Endometrial microvascular endothelial cells (primary cell): ENCODE data around the gene WDR53. TPM values are rescaled to one million over a fixed set of nuclear protein-coding genes. Genes with fewer than 3 reads are reported as not detected.
"Not testable (repeated sequence)": the region's sequence is repeated elsewhere in the genome, so short reads cannot be mapped to it uniquely, and the experiment has no call there.

Experiments used
- in situ Hi-C: cut with HindIII; loops from 2 replicates; pipeline ENCODE4 v1.10.0; 2017; ENCODE audit warnings: low sequenced_read_pairs, low pct_unique_long_range_greater_than_20kb; ENCODE audit errors: inconsistent ontology term
- total RNA-seq: library from RNA; depleted of rRNA; stranded (reverse); fragments of >200 nt; gene quantifications from one replicate; pipeline ENCODE4 v1.2.3, GENCODE V29; 2015; ENCODE audit errors: inconsistent ontology term

The WDR53 gene
- total RNA-seq, 1 donor from 2014 or later = 11.5 TPM

DNA sequence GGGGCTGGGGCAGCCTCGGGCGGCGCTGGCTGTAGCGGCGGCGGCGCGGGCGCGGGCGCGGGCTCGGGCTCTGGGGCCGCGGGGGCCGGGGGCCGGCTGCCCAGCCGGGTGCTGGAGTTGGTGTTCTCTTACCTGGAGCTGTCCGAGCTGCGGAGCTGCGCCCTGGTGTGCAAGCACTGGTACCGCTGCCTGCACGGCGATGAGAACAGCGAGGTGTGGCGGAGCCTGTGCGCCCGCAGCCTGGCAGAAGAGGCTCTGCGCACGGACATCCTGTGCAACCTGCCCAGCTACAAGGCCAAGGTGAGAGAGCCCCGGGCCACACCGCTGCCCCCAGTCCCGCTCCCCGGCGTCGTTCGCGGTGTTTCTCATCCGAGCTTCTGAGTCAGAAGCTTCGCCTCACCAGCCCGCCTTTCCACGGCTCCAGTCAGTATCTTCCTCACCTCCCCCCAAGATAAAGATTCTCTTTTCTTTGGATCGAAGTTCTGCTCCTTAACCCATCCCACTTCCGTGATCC is 706 bp upstream of the WDR53 start:
- in situ Hi-C loops = no loop called here

DNA sequence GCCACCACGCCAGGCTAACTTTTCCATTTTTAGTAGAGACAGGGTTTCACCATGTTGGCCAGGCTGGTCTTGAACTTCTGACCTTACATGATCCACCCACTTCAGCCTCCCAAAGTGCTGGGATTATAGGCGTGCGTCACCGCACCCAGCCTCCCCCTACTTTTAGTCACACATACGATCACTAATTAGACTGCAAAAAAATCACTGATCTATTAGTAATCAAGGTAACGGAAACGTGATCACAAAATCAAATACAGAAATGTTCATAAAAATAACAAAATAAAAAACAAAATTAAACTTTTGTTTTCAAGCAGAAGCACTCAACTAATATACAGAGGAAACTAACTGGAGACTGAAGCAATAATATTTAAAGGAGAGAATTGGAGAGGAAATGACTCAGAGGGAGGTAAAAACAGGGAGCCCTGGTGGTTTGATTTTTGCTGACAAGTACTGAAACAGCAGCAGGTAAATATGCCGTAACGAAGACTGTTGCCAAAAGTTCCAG is 4.6 kb downstream of the WDR53 start:
- in situ Hi-C loops = no loop called here

DNA sequence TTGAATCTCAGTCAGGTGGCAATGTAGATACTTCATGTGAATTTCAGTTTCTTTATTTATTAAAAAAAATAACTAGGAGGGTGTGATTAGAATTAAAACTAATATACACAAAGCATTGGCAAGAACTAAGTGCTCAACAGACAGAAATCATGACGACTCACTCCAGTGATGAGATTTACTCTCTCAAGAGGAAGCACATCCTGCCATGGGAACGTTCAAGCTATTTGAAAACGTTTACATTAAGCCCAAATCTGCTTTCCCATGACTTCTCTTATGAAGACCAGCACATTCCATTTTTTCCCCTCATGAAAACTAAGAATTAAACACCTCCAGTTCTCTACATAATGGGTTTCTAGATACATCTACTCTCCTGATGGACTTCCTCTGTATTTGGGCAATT is 8.5 kb downstream of the WDR53 start:
- in situ Hi-C loops = no loop called here

DNA sequence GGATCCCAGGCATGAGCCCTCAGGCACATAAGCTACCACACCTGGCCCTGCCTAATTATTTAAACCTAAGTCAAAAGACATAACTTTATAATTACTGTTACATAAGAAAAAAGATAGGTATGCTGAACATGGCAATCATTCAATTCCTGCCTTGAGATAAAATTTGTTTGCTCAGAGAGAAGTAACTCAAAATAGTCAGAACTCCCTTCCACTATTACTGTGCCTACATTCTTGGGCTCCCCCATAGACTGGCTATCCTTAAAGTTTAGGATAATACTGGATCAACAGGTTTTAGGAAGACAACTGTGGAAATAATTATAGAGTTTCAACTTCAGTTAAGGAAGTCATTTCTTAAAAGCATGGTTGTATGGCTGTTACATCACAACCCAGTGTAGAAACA is 9.9 kb downstream of the WDR53 start:
- in situ Hi-C loops = no loop called here

DNA sequence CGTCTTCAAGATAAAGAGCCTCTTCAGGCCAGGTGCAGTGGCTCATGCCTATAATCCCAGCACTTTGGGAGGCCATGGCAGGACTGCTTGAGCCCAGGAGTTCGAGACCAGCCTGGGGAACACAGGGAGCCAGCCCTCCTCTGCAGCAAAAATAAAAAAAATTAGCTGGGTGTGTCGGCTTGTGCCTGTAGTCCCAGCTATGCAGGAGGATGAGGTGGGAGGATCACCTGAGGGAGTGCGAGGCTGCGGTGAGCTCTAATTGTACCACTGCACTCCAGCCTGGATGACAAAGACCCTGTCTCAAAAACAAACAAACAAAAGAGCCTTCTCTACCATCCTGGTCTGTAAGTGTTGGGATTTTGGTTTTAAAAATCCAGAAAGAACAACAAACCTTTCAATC is 11.1 kb downstream of the WDR53 start:
- in situ Hi-C loops = no loop called here

DNA sequence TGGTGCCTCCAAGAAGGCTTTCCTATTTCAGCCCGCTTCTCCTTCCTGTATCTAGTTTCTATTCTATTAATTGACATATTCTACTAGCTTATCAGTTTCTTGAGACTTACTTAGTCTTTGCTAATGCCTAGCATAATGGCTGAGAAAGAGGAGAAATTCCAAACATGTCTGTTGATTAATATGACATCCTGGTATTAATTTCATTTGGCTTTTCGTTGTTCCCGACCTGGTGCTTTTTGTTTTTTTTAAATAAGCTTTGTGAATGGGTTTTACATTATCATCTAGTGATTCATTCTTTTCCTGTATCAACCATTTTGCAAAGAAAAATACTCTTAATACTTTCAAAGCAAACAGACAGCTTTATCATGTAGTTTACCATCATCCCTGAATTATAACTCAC is 13.1 kb downstream of the WDR53 start:
- in situ Hi-C loops = no loop called here

DNA sequence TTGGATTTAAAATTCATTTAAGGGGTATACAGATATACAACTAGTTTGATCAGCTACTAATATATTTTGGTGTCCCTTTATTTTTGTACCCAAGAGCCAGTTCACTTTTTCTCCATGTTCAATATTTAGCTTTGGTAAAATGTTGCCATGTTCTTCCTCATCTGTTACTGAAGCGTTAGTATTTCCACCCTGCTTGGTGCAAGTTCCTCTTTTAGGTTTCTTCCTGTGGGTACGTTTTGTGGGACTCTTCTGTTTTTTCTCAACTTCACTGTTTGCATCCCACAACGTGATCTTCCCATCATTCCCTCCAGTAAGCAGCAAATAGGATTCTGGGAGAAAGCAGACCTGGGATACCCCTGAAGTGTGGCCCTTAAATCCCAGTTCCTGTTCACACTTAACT is 14.1 kb downstream of the WDR53 start:
- in situ Hi-C loops = no loop called here

DNA sequence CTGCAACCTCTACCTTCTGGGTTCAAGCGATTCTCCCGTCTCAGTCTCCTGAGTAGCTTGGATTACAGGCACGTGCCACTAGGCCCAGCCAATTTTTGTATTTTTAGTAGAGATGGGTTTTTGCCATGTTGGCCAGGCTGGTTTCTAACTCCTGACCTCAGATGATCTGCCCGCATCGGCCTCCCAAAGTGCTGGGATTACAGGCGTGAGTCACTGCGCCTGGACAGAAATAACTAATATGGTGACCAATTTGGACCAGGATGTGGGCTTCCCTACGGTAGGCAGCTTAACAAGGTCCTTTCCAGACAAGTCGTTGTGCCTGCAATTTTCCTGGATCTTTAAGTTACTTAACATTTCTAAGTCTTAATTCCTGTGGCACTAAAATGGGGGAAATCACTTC is 14.8 kb downstream of the WDR53 start:
- in situ Hi-C loops = no loop called here

DNA sequence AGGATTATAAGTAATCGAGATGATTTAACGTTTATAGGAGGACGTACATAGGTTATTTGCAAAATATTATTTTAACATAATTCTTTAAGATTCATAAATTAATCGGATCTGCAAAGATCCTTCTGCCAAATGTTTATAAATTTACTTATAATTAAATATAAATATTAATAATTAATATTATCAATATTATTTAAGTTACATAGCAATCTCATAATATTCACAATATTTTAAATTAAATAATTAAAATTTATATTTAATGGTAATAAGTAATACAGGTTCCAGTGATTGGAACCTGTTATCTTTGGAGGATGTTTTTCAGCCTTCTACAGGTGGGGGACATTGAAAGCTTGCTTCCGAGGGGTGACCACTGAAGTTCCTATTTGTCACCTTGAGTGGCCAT is 16.1 kb downstream of the WDR53 start:
- in situ Hi-C loops = no loop called here

DNA sequence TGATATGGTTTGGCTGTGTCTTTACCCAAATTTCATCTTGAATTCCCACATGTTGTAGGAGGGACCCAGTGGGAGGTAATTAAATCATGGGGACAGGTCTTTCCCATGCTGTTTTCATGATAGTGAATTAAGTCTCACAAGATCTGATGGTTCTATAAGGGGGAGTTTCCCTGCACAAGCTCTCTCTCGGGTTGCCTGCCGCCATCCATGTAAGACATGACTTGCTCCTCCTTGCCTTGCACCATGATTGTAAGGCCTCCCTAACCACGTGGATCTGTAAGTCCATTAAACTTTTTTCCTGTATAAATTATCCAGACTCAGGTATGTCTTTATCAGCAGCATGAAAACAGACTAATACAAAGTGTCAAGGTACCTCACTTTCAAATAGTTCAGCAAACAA is 18.2 kb downstream of the WDR53 start:
- in situ Hi-C loops = not testable (repeated sequence)

DNA sequence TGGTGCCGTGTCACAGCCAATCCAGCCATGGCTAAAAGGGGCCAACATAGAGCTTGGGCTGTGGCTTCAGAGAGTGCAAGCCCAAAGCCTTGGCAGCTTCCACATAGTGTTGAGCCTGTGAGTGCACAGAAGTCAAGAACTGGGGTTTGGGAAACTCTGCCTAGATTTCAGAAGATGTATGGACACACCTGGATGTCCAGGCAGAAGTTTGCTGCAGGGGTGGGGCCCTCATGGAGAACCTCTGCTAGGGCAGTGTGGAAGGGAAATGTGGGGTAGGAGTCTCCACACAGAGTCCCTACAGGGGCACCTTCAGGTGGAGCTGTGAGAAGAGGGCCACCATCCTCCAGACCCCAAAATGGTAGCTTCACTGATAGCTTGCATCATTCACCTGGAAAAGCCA is 19.0 kb downstream of the WDR53 start:
- in situ Hi-C loops = not testable (repeated sequence)

DNA sequence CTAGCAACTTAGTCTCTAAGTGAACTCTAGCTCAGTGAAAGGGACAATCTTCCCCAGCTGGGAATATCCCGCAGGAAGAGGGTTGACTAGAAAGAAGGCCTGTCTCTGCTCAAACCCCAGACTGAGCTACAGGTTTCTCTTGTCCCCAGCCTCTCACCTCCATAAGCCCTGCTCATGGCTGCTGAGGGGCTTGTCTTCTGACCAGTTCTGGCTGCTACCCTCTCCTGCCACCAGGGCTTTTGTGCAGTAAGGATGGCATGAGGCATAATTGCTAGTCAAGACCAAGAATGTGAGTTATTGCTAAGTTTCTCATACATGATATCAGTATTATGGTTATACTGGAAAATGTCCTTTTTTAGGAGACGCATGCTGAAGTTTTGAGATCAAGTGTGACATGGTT is 21.3 kb downstream of the WDR53 start:
- in situ Hi-C loops = no loop called here

DNA sequence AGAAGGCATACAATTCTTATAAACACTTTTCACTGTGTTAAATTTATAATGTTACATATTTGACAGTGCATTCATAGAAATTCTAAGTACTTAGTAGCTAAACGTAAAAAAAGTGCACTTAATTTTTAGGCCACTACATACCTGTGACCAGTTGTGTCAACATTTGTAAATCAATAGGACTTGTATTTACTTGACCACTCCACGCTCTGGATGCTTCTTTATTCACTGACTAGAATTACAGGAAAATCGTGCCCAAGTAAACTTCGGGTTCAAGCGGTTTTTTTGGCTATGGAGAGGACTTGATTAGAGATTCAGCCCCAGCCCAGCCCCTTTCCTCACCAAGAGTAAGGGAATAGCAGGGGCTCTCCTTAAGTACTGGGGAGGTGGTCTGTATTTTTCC is 21.8 kb downstream of the WDR53 start:
- in situ Hi-C loops = no loop called here

DNA sequence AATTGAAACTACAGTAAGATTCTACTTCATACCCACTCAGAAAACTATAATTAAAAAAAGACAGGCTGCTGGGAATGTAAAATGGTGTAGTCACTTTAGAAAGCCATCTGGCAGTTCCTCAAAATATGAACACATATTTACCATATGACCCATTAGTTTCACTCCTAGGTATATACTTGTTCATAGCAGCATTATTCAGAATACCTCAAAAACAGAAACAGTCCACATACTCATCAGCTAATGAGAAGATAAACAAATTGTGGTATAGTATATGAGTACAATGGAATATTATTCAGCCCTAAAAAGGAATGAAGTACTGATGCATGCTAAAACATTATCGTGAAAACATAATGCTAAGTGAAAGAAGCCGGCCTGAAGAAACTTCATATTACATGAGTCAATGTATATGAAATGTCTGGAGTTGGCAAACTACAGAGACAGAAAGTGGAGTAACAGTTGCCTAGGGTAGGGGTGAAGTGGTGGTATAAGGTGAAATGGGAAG is 23.8 kb downstream of the WDR53 start:
- in situ Hi-C loops = no loop called here

DNA sequence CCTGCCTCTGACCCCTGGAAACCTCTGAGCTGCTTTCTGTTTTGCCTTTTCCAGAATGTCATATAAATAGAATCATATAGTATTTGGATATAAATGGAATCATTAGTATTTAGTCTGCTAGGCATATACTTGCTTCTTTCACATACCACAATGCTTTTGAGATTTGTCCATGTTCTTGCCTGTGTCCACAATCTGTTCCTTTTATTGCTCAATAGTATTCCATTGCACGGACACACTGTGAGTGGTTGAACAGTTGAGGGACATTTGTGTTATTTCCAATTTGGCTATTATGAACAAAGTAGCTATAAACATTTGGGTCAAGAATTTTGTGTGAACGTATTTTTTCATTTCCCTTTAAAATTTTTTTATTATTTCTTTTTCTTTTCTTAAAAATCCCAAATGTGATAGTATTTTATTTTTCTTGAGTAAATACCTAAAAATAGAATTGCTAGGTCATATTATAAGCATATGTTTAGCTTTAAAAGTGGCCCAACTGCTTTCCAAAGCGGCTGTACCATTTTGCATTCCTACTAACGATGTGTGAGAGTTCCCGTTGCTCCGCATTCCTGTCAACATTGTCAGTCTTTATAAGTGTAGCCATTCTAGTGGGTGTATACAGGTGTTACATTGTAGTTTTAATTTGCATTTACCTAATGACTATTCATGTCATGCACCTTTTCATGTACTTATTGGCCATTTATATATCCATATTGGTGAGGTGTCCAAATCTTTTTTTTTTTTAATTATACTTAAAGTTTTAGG is 26.5 kb downstream of the WDR53 start:
- in situ Hi-C loops = no loop called here

DNA sequence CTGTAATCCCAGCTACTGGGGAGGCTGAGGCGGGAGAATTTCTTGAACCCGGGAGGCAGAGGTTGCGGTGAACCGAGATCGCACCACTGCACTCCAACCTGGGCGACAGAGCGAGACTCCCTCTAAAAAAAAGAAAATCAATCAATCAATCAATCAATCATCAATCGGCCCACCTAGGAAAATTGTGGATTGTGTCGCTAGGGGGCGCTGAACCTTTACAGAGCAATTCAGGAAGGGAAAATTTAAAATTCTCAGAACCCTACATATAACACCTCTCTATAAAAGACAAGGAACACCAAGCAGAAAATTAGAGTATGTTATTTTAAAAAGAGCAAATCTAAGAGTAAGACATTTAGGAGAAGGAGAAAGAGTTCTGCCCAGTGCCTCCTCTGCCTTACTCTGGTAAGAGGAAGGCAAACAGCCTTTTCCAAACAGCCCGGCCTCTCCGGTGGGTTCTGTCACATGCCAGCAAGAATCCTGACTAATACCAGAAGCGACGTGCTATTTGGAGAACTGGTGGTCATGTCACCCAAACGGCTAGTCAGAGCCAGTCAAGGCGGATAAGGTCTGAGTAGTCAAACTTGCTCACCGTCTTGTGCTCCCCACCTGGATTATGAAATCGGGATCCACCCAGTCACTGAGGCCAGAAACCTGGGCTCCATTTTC is 30.9 kb downstream of the WDR53 start:
- in situ Hi-C loops = no loop called here

DNA sequence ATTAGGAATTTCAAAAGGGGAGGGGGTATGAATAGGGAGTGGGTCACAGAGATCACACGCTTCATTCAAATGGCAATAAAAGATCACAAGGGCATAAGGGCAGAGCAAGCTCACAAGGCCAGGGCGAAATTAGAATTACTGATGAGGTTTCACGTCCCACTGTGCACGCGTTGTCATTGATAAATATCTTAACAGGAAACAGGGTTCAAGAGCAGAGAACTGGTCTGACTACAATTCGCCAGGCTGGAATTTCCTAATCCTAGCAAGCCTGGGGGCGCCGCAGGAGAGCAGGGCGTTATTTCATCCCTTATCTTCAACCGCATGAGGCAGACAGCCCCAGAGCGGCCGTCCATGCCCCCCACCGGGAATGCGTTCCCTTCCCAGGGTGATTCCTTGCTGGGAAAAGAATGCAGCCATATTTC is 35.1 kb downstream of the WDR53 start:
- in situ Hi-C loops = no loop called here

DNA sequence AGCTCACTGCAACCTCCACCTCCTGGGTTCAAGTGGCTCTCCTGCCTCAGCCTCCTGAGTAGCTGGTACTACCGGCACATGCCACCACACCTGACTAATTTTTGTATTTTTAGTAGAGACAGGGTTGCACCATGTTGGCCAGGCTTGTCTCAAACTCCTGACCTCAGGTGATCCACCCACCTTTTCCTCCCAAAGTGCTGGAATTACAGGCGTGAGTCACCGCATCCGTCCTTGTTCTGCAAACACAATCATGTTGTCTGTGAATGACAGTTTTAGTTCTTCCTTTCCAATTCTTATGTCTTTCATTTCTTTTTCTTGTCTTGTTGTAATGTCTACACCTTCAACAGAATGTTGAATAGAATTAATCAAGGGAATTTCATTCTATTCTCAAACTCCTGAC is 36.9 kb downstream of the WDR53 start:
- in situ Hi-C loops = no loop called here

DNA sequence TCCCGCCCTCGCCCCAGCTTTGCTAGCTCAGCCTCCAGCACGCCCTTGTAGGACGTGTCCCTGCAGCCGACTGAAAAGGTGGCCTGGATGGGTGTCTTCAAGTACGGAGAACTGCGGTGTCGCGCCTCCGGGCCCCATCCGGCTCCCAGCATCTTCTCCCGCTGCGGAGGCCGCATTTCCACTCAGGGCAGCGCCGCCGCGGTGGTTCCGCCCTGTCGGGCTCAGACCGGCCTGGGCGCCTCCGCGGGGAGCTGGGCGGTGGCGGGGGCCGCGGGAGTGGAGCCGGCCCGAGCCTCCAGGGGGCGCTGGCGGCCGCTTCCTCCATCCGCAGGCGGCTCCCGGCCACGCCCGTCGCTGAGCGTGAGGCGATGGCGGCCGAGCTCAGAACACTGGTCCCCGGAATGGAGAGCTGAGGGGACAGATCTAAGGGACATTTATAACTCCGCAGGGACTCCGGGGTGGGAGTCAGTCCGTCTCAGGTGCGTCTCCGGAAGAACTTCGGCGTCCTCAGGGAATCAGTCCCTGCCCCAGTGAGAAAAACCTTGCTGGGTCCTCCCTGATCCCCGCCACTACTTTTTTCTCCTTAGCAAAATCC is 39.6 kb downstream of the WDR53 start:
- in situ Hi-C loops = no loop called here

DNA sequence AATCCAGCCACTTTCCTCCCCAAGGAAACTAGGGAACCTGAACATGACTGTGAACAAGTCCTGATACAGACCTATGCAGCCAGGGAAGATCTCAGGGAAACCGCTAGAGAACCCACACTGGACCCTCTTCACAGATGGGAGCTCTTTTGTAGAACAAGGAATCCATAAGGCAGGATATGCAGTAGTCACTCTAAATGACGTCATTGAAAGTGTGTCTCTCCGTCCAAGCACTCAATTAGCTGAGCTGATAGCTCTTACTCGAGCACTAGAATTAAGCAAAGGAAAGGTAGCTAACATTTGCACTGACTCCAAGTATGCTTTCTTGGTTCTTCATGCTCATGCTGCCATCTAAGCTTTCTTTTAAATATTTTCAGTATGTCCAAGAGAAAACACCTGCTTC is 43.2 kb downstream of the WDR53 start:
- in situ Hi-C loops = no loop called here
